Fibroblast of villous mesenchyme (primary cell): ENCODE results near the gene VPS16. TPM values are rescaled to one million over a fixed set of nuclear protein-coding genes. Genes with fewer than 3 reads are reported as not detected.

Source experiments
- DNase-seq: peaks from one replicate; pipeline ENCODE4 v3.0.0-alpha.2; 2010; ENCODE audit warnings: low read depth
- H3K4me3 ChIP-seq: 2 replicates; pipeline ENCODE4 v1.5.1; 2011; ENCODE audit warnings: low read depth, mild to moderate bottlenecking, low read length
- CTCF ChIP-seq: IDR thresholded peaks from 2 replicates; pipeline ENCODE4 v1.5.1; 2012; ENCODE audit warnings: low read depth, mild to moderate bottlenecking, low read length; ENCODE audit not compliant: insufficient read depth
- total RNA-seq: library from RNA; depleted of rRNA; stranded (reverse); fragments of >200 nt; gene quantifications from 2 replicates; pipeline ENCODE4 v1.2.3, GENCODE V29; 2012

VPS16 gene
- total RNA-seq, 1 donor: 51.0 TPM

GRCh38 chr20:2845607-2846006 is 5.1 kb downstream of the VPS16 start:
- H3K4me3 ChIP-seq: no peak overlapping the region
- no peak for TF ChIP-seq CTCF
- no peak for DNase-seq

- H3K4me3 ChIP-seq: no peak overlapping the region
- TF ChIP-seq CTCF: no peak
- no peak for DNase-seq
These were observed 6.2 kb downstream of the VPS16 start for GRCh38 chr20:2846698-2847097.

GRCh38 chr20:2847802-2848201 is 7.3 kb downstream of the VPS16 start:
- no peak for DNase-seq
- no peak for TF ChIP-seq CTCF

GRCh38 chr20:2849529-2849928 is 9.0 kb downstream of the VPS16 start:
- no peak overlapping the region for H3K4me3 ChIP-seq
- TF ChIP-seq CTCF: no peak
- no peak for DNase-seq

More at GRCh38 chr20:2847802-2848201, 7.3 kb downstream of the VPS16 start:
- H3K4me3 ChIP-seq: no peak overlapping the region

GRCh38 chr20:2851086-2851485 is 10.5 kb downstream of the VPS16 start:
- H3K4me3 ChIP-seq: no peak overlapping the region
- no peak for TF ChIP-seq CTCF
- no peak for DNase-seq

- H3K4me3 ChIP-seq: no peak overlapping the region
- no peak for TF ChIP-seq CTCF
- DNase-seq: no peak
These were observed 18.0 kb downstream of the VPS16 start for GRCh38 chr20:2858591-2858990.

- no peak overlapping the region for H3K4me3 ChIP-seq
- no peak for TF ChIP-seq CTCF
- DNase-seq: no peak
These were observed 19.0 kb downstream of the VPS16 start for GRCh38 chr20:2859330-2860121.
